ENCODE measurements around the gene NREP.

- TF ChIP-seq CTCF (conservative IDR thresholded peaks at IDR 0.05 in 1 of 2, IDR thresholded peaks at IDR 0.05 in 1 of 2; ENCODE audit: extremely low read depth in 1 of 2, insufficient read depth in 1 of 2, low read depth in 1 of 2, low read length in 2 of 2) (no peak), EZH2 (IDR thresholded peaks at IDR 0.05; ENCODE audit: borderline replicate concordance, low read length) (no peak)
Observed at GRCh38 chr5:111805071-111805470, 48.1 kb upstream of the NREP start.

All from mammary epithelial cell (primary cell).